ENCODE results near the gene LCE1B.

The LCE1B gene

GRCh38 chr1:152811671-152812070, at the start of gene LCE1B:
TSS of gene LCE1B (plus strand) at chr1:152811971. CDS start at chr1:152812447, 476 bp downstream.
- DNase-seq = no peak

- no peak for DNase-seq
Measured at GRCh38 chr1:152768847-152769533, 42.8 kb upstream of the LCE1B start.

GRCh38 chr1:152770411-152770810, 41.4 kb upstream of the LCE1B start:
- DNase-seq = no peak

- DNase-seq = no peak
Measured at GRCh38 chr1:152774875-152775274, 36.9 kb upstream of the LCE1B start, which contains the start of gene LCE1F. TSS of gene LCE1F (plus strand) at chr1:152775140. CDS start at chr1:152776372, 1,232 bp downstream.

- DNase-seq = no peak
Measured at GRCh38 chr1:152776361-152776760, 35.4 kb upstream of the LCE1B start.

GRCh38 chr1:152777510-152778137, 34.1 kb upstream of the LCE1B start:
- no peak for DNase-seq

GRCh38 chr1:152783095-152783494, 28.7 kb upstream of the LCE1B start:
- DNase-seq = no peak

GRCh38 chr1:152786077-152786476, 25.7 kb upstream of the LCE1B start, which contains the start of gene LCE1E:
TSS of gene LCE1E (plus strand) at chr1:152786257. CDS start at chr1:152787300, 1,043 bp downstream.
- DNase-seq = no peak

- no peak for DNase-seq
Measured at GRCh38 chr1:152795686-152796085, 16.1 kb upstream of the LCE1B start.

GRCh38 chr1:152796421-152796820, 15.3 kb upstream of the LCE1B start, which contains the start of gene LCE1D:
TSS of gene LCE1D (plus strand) at chr1:152796721. CDS start at chr1:152797795, 1,074 bp downstream.
- DNase-seq = no peak

- no peak for DNase-seq
Measured at GRCh38 chr1:152801333-152801732, 10.4 kb upstream of the LCE1B start.

GRCh38 chr1:152806576-152806975, 5.2 kb upstream of the LCE1B start, which contains the start of gene LCE1C:
TSS of gene LCE1C (minus strand) at chr1:152806651. CDS start at chr1:152805478, 1,173 bp downstream.
- DNase-seq = no peak

- no peak for DNase-seq
Measured at GRCh38 chr1:152811050-152811449, 721 bp upstream of the LCE1B start.

- DNase-seq = no peak
Measured at GRCh38 chr1:152817309-152817708, 5.5 kb downstream of the LCE1B start.

- no peak for DNase-seq
Measured at GRCh38 chr1:152823294-152823693, 11.5 kb downstream of the LCE1B start.

GRCh38 chr1:152824964-152825363, 13.2 kb downstream of the LCE1B start:
- DNase-seq = no peak

GRCh38 chr1:152827173-152827572, 15.4 kb downstream of the LCE1B start, which contains the start of gene LCE1A:
TSS of gene LCE1A (plus strand) at chr1:152827473. CDS start at chr1:152827473, 0 bp downstream.
- DNase-seq = no peak

- no peak for DNase-seq
Measured at GRCh38 chr1:152836870-152837269, 25.1 kb downstream of the LCE1B start.

- DNase-seq = no peak
Measured at GRCh38 chr1:152842556-152842955, 30.8 kb downstream of the LCE1B start, which contains the start of gene LCE6A. TSS of gene LCE6A (plus strand) at chr1:152842856. CDS start at chr1:152843521, 665 bp downstream.

GRCh38 chr1:152855661-152856060, 43.9 kb downstream of the LCE1B start:
- no peak for DNase-seq

- DNase-seq = no peak
Measured at GRCh38 chr1:152858062-152858461, 46.3 kb downstream of the LCE1B start.

GRCh38 chr1:152859696-152860095, 47.9 kb downstream of the LCE1B start, which contains the start of gene LCE7A:
TSS of gene LCE7A (plus strand) at chr1:152859996. CDS start at chr1:152860698, 702 bp downstream.
- DNase-seq = no peak

GRCh38 chr1:152860129-152860528, 48.4 kb downstream of the LCE1B start:
- DNase-seq = no peak

GRCh38 chr1:152861374-152861773, 49.6 kb downstream of the LCE1B start:
- no peak for DNase-seq
